A673 (cell line): Measurements from ENCODE around the gene SLC25A21. TPM values are rescaled to one million over a fixed set of nuclear protein-coding genes. Genes with fewer than 3 reads are reported as not detected.

ENCODE experiments used
- BruUV-seq: library from RNA; stranded (reverse); fragments of 400-500 nt; replicated peaks from 2 replicates; lab custom pipeline; 2021; lab: Mats Ljungman, UMichigan
- CTCF ChIA-PET: fragments of 300-600 bp; sonication (Branson Sonifier 250); formaldehyde crosslinking; loops from one replicate; lab custom pipeline; 2022; ENCODE audit warnings: antibody characterized with exemption; lab: Charles Lee
- POLR2A ChIA-PET: fragments of 300-600 bp; sonication (Branson Sonifier 250); formaldehyde crosslinking; loops from one replicate; lab custom pipeline; 2022; ENCODE audit warnings: antibody characterized with exemption; ENCODE audit not compliant: low non-redundant PET; lab: Charles Lee
- DNase-seq: peaks from one replicate; pipeline ENCODE4 v3.0.0-alpha.2; 2015; ENCODE audit warnings: low spot score
- H3K27ac ChIP-seq: fragments of 200-600 bp; sonication (generic); 2 replicates; pipeline ENCODE4 v1.5.1; 2016; ENCODE audit warnings: mixed run types, low read depth, mild to moderate bottlenecking, mixed read lengths, antibody characterized with exemption, low read length; ENCODE audit not compliant: poor library complexity, severe bottlenecking
- H3K27me3 ChIP-seq: fragments of 200-600 bp; sonication (generic); replicated peaks from 2 replicates; pipeline ENCODE4 v1.6.1; 2017; ENCODE audit warnings: mixed run types, low read depth, mild to moderate bottlenecking, mixed read lengths, antibody characterized with exemption, low read length; ENCODE audit not compliant: insufficient read depth, poor library complexity
- H3K36me3 ChIP-seq: fragments of 200-600 bp; sonication (generic); 2 replicates; pipeline ENCODE4 v1.6.1; 2016; ENCODE audit warnings: mixed run types, mild to moderate bottlenecking, mixed read lengths, antibody characterized with exemption, low read length; ENCODE audit not compliant: insufficient read depth, poor library complexity, severe bottlenecking
- H3K4me1 ChIP-seq: fragments of 200-600 bp; sonication (generic); 2 replicates; pipeline ENCODE4 v1.6.1; 2017; ENCODE audit warnings: mixed run types, mild to moderate bottlenecking, mixed read lengths, antibody characterized with exemption, low read length; ENCODE audit not compliant: insufficient read depth, poor library complexity, severe bottlenecking
- H3K4me3 ChIP-seq: fragments of 200-600 bp; sonication (generic); 2 replicates; pipeline ENCODE4 v1.5.1; 2016; ENCODE audit warnings: low read depth, mixed run types, mild to moderate bottlenecking, mixed read lengths, low read length; ENCODE audit not compliant: poor library complexity, severe bottlenecking
- H3K9me3 ChIP-seq: fragments of 200-600 bp; sonication (generic); 2 replicates; pipeline ENCODE4 v1.6.1; 2016; ENCODE audit warnings: mixed run types, low read depth, mild to moderate bottlenecking, mixed read lengths, antibody characterized with exemption, low read length; ENCODE audit not compliant: poor library complexity, severe bottlenecking
- CTCF ChIP-seq: fragments of 300-800, 200-600 bp; sonication (generic); conservative IDR thresholded peaks from 2 replicates; pipeline ENCODE4 v1.5.1; 2017; ENCODE audit warnings: low read depth, mild to moderate bottlenecking, antibody characterized with exemption, low read length, moderate library complexity, mixed read lengths
- EZH2 ChIP-seq: fragments of 200-600 bp; sonication (generic); IDR thresholded peaks from 2 replicates; pipeline ENCODE4 v1.6.1; 2017; ENCODE audit warnings: borderline replicate concordance, low read depth, mild to moderate bottlenecking, mixed read lengths, antibody characterized with exemption, low read length; ENCODE audit not compliant: poor library complexity, severe bottlenecking
- intact Hi-C: fragments of 100-400 bp; cut with micrococcal nuclease; formaldehyde crosslinking; loops from one replicate; pipeline ENCODE4 v1.10.0; 2022; ENCODE audit not compliant: unreplicated experiment
- total RNA-seq: library from RNA; stranded (reverse); gene quantifications from 2 replicates; pipeline ENCODE4 v1.2.3, GENCODE V29; 2021

The SLC25A21 gene
- total RNA-seq, 1 experiment from 2014 or later = 4.7 TPM

- no TSS peak for BruUV-seq
- peaks cover 35% of the 10 kb centered on the region for H3K4me1 ChIP-seq
- intact Hi-C loops = no loop called here
- ChIA-PET CTCF (no interaction called here), POLR2A (no interaction called here)
- H3K4me3 ChIP-seq = no peak overlapping the region
- no peaks in the 10 kb centered on the region for H3K9me3 ChIP-seq
- no peak overlapping the region for H3K27ac ChIP-seq
- H3K27me3 ChIP-seq = no peaks in the 10 kb centered on the region
- TF ChIP-seq EZH2 (no peak), CTCF (no peak)
- no peaks in the 10 kb centered on the region for H3K36me3 ChIP-seq
- DNase-seq = no peak
Measured at GRCh38 chr14:37032863-37033262, 139.5 kb downstream of the SLC25A21 start.

- ChIA-PET POLR2A (no interaction called here), CTCF (no interaction called here)
- Histone ChIP-seq H3K27me3 (no peaks in the 10 kb centered on the region), H3K4me1 (peaks cover 19% of the 10 kb centered on the region), H3K9me3 (no peaks in the 10 kb centered on the region), H3K4me3 (no peak overlapping the region), H3K27ac (no peak overlapping the region), H3K36me3 (no peaks in the 10 kb centered on the region)
- intact Hi-C loops = no loop called here
- no peak for DNase-seq
- TF ChIP-seq CTCF (no peak), EZH2 (no peak)
- BruUV-seq = no TSS peak
Measured at GRCh38 chr14:37027188-37027824, 145.1 kb downstream of the SLC25A21 start.

- ChIA-PET CTCF (no interaction called here), POLR2A (no interaction called here)
- no peaks in the 10 kb centered on the region for H3K9me3 ChIP-seq
- no peak overlapping the region for H3K27ac ChIP-seq
- H3K4me3 ChIP-seq = no peak overlapping the region
- no peak for DNase-seq
- peaks cover 40% of the 10 kb centered on the region for H3K4me1 ChIP-seq
- no TSS peak for BruUV-seq
- no peaks in the 10 kb centered on the region for H3K27me3 ChIP-seq
- no peak for TF ChIP-seq EZH2
- peak; percentile 38; the same call in 1 of the 2 replicates for TF ChIP-seq CTCF
- intact Hi-C loops = no loop called here
- no peaks in the 10 kb centered on the region for H3K36me3 ChIP-seq
Measured at GRCh38 chr14:37023875-37024565, 148.4 kb downstream of the SLC25A21 start.
